MM.1S (cell line): ENCODE measurements around the gene PIMREG.

ENCODE experiments used
- CTCF ChIP-seq: fragments of 300-600 bp; sonication (generic); IDR thresholded peaks from 2 replicates; pipeline ENCODE4 v1.5.1; 2016; ENCODE audit warnings: antibody characterized with exemption, low read length, mixed read lengths
- EZH2 ChIP-seq: fragments of 300-600 bp; sonication (generic); optimal IDR thresholded peaks from 2 replicates; pipeline ENCODE3; 2017; ENCODE audit warnings: low read depth, mild to moderate bottlenecking, antibody characterized with exemption, low read length, mixed read lengths
- EZH2phosphoT487 ChIP-seq: fragments of 300-600 bp; sonication (generic); IDR thresholded peaks from 2 replicates; pipeline ENCODE4 v1.6.1; 2018; ENCODE audit warnings: antibody characterized with exemption, low read length

DNA sequence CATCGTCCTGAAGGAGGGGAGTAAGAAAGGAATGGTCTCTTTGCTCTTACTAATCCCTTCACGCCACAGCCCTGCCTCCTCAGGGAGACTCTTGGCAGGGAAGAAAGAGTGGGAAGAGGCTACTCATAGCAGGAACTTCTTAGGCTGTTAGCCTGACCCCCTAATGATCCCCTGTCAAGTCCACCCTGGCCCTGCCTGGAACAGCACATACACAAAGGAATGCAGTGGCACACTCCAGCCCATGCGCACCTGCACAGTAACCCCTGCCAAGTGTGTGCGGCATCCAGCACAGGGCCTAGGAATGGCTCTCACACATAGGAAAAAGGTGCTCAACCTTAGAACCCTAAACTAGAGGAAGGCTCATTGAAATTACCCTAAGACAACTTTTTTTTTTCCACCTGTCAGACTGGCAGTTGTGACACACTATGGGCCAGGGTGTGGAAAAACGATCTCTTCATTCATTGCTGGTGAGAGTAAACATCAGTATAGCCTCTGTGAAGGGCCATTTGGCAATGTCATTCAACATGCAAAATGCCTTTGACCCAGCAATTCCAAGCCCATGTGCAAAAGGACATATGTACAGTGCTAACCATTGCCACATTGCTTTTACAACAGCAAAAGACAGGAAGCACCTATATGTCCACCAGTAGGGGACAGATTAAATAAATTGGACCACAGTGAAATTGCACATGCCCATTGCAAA is 50.1 kb downstream of the PIMREG start:
- TF ChIP-seq EZH2: no peak
- TF ChIP-seq EZH2phosphoT487: no peak
- TF ChIP-seq CTCF: no peak
